GM12878 (cell line): Measurements from ENCODE around the gene ATXN1. TPM values are rescaled to one million over a fixed set of nuclear protein-coding genes. Genes with fewer than 3 reads are reported as not detected.

Experiments used
- ATF2 ChIP-seq: IDR thresholded peaks from 2 replicates; pipeline ENCODE4 v1.6.1; 2012; ENCODE audit warnings: low read length, inconsistent platforms
- CBX3 ChIP-seq: fragments of 200-600 bp; sonication (generic); IDR thresholded peaks from 2 replicates; pipeline ENCODE4 v1.6.1; 2016; ENCODE audit warnings: low read depth, borderline replicate concordance
- CHD2 ChIP-seq: IDR thresholded peaks from 2 replicates; pipeline ENCODE4 v1.6.1; 2011; ENCODE audit warnings: low read depth, low read length, improper control_type of control experiment, borderline replicate concordance
- E2F8 ChIP-seq: fragments of 450-650 bp; IDR thresholded peaks from 2 replicates; pipeline ENCODE4 v1.6.1; 2018; ENCODE audit warnings: mild to moderate bottlenecking, low read depth, moderate library complexity; ENCODE audit not compliant: partially characterized antibody
- GABPA ChIP-seq: IDR thresholded peaks from 2 replicates; pipeline ENCODE4 v1.6.1; 2014; ENCODE audit warnings: antibody characterized with exemption, low read depth, mild to moderate bottlenecking, inconsistent platforms
- HDGF ChIP-seq: fragments of 450-650 bp; IDR thresholded peaks from 2 replicates; pipeline ENCODE4 v1.6.1; 2016; ENCODE audit warnings: antibody characterized with exemption
- HSF1 ChIP-seq: fragments of 150-350 bp; IDR thresholded peaks from 2 replicates; pipeline ENCODE4 v1.6.1; 2014; ENCODE audit warnings: mild to moderate bottlenecking, low read depth, low read length
- IRF4 ChIP-seq: IDR thresholded peaks from 2 replicates; pipeline ENCODE4 v1.6.1; 2011; ENCODE audit warnings: low read depth, low read length
- LARP7 ChIP-seq: fragments of 450-650 bp; IDR thresholded peaks from 2 replicates; pipeline ENCODE4 v1.6.1; 2017; ENCODE audit warnings: mild to moderate bottlenecking
- MAX ChIP-seq: IDR thresholded peaks from 2 replicates; pipeline ENCODE4 v1.6.1; 2012; ENCODE audit warnings: low read depth, low read length, improper control_type of control experiment
- MEF2B ChIP-seq: fragments of 450-650 bp; IDR thresholded peaks from 2 replicates; pipeline ENCODE4 v1.6.1; 2018; ENCODE audit warnings: mild to moderate bottlenecking, moderate library complexity; ENCODE audit not compliant: partially characterized antibody, poor library complexity, severe bottlenecking
- MLLT1 ChIP-seq: fragments of 450-650 bp; IDR thresholded peaks from 2 replicates; pipeline ENCODE4 v1.6.1; 2016; ENCODE audit warnings: mild to moderate bottlenecking
- NR2C1 ChIP-seq: fragments of 450-650 bp; IDR thresholded peaks from 2 replicates; pipeline ENCODE4 v1.6.1; 2017; ENCODE audit warnings: antibody characterized with exemption, mild to moderate bottlenecking, moderate library complexity
- PBX3 ChIP-seq: IDR thresholded peaks from 2 replicates; pipeline ENCODE4 v1.6.1; 2011; ENCODE audit warnings: mild to moderate bottlenecking, low read depth, low read length, moderate library complexity; ENCODE audit not compliant: insufficient replicate concordance
- RELA ChIP-seq: fragments of 450-650 bp; IDR thresholded peaks from 2 replicates; pipeline ENCODE4 v1.8.0; 2014; ENCODE audit warnings: borderline replicate concordance; ENCODE audit not compliant: partially characterized antibody
- RFX5 ChIP-seq: IDR thresholded peaks from 2 replicates; pipeline ENCODE4 v1.6.1; 2011; ENCODE audit warnings: low read depth, low read length, improper control_type of control experiment
- ZBED1 ChIP-seq: IDR thresholded peaks from 2 replicates; pipeline ENCODE4 v1.6.1; 2016; ENCODE audit warnings: borderline replicate concordance
- polyA plus RNA-seq, 11 experiments: library from polyadenylated mRNA; depleted of rRNA in 4 of 11; unstranded in 6 of 11; stranded (reverse) in 5 of 11; fragments of >200 nt; fragmentation: Nextera tagmentation in 4 of 11; fragmentation: Illumina TruSeq in 1 of 11; extraction: Ambion mirVana in 4 of 11; extraction: Trizol in 1 of 11; gene quantifications; 1 replicate in 1 of 11; 2 replicates in 10 of 11; pipeline versions ENCODE4 v1.2.1 to v1.2.3, GENCODE V29; 2011 to 2016; ENCODE audit warnings: inconsistent platforms in 2 of 11, missing spikeins in 2 of 11, low read depth in 1 of 11
- total RNA-seq, 4 experiments: library from RNA; depleted of rRNA in 3 of 4; stranded (reverse); fragments of >200 nt in 3 of 4; fragmentation: Illumina TruSeq in 1 of 4; extraction: Trizol in 1 of 4; gene quantifications; 2 replicates each; pipeline versions ENCODE4 v1.2.1 to v1.2.3, GENCODE V29; 2013 to 2021

Gene ATXN1
- total and polyA plus RNA-seq, 10 of the 15 experiments (the other 5 are each of a cell fraction or from before 2014, with no cell fraction given) = 12.2 to 51.2 (median 20.5) TPM

- TF ChIP-seq ATF2 = peak; percentile 81; the same call in 1 of the 2 replicates
- TF ChIP-seq HDGF = no peak
- TF ChIP-seq ZBED1 = peak; percentile 26; the same call in 1 of the 2 replicates
- TF ChIP-seq GABPA = no peak
- no peak for TF ChIP-seq RELA
- TF ChIP-seq PBX3 = peak; percentile 16
- no peak for TF ChIP-seq CHD2
- TF ChIP-seq IRF4 = peak; percentile 47; the same call in 1 of the 2 replicates
- TF ChIP-seq NR2C1 = no peak
- no peak for TF ChIP-seq MLLT1
- no peak for TF ChIP-seq MAX
- TF ChIP-seq CBX3 = no peak
- no peak for TF ChIP-seq RFX5
- TF ChIP-seq HSF1 = no peak
- TF ChIP-seq MEF2B = peak; percentile 87
- TF ChIP-seq LARP7 = no peak
- no peak for TF ChIP-seq E2F8
Measured at GRCh38 chr6:16635810-16636602, 125.3 kb downstream of the ATXN1 start (continued).
